Central memory CD8-positive, alpha-beta T cell (primary cell): Measurements from ENCODE around the gene ZNF80.

ENCODE experiments used
- ATAC-seq: fragments of 150-1000 bp; cut with Tn5 transposase; replicated peaks from 2 replicates; pipeline ENCODE4 v1.10.0; 2022; ENCODE audit warnings: mild to moderate bottlenecking, moderate FRiP score, moderate number of reproducible peaks; ENCODE audit not compliant: poor library complexity, severe bottlenecking; ENCODE audit errors: extremely low read depth
- DNase-seq, 2 donors: peaks; one replicate each; pipeline ENCODE4 v3.0.0; 2021; ENCODE audit warnings: low spot score in 2 of 2
- H3K27ac Mint-ChIP-seq: one replicate; pipeline ENCODE4 v1.8.0; 2022; ENCODE audit warnings: low read depth, mild to moderate bottlenecking, moderate library complexity, mixed read lengths
- H3K27me3 Mint-ChIP-seq: one replicate; pipeline ENCODE4 v1.8.0; 2022; ENCODE audit warnings: mixed read lengths
- H3K36me3 Mint-ChIP-seq: one replicate; pipeline ENCODE4 v1.8.0; 2022; ENCODE audit warnings: mild to moderate bottlenecking, moderate library complexity, mixed read lengths; ENCODE audit not compliant: insufficient read depth
- H3K4me1 Mint-ChIP-seq: one replicate; pipeline ENCODE4 v1.8.0; 2022; ENCODE audit warnings: mixed read lengths
- H3K4me3 Mint-ChIP-seq: one replicate; pipeline ENCODE4 v1.8.0; 2022; ENCODE audit warnings: mild to moderate bottlenecking, moderate library complexity, mixed read lengths
- H3K9me3 Mint-ChIP-seq: one replicate; pipeline ENCODE4 v1.8.0; 2022; ENCODE audit warnings: mixed read lengths

ZNF80 gene

DNA sequence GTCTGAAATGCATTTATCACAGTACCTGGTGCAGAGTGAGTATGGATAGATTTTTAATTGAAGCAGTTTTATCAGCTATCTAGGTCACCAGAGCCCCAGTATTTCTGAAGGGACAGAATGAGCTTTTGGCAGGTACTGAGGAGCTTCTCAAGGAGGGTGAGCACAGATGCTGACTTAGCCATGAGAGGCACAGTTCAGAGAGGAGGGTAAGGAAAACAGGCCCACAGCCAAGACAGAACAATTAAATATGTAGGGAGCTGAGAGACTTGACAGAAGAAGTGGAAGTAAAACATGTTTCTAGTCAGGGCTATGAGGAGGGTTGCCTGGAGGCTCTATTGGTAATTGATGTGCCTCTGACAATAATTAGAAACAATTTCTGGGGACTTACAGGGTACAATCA is 20.1 kb downstream of the ZNF80 start:
- ATAC-seq: no peak
- Mint-ChIP-seq H3K27me3 (no peaks in the 10 kb centered on the region), H3K36me3 (no peaks in the 10 kb centered on the region), H3K9me3 (no peaks in the 10 kb centered on the region), H3K27ac (no peak overlapping the region), H3K4me1 (peaks cover 43% of the 10 kb centered on the region), H3K4me3 (no peak overlapping the region)
- no peak for DNase-seq

DNA sequence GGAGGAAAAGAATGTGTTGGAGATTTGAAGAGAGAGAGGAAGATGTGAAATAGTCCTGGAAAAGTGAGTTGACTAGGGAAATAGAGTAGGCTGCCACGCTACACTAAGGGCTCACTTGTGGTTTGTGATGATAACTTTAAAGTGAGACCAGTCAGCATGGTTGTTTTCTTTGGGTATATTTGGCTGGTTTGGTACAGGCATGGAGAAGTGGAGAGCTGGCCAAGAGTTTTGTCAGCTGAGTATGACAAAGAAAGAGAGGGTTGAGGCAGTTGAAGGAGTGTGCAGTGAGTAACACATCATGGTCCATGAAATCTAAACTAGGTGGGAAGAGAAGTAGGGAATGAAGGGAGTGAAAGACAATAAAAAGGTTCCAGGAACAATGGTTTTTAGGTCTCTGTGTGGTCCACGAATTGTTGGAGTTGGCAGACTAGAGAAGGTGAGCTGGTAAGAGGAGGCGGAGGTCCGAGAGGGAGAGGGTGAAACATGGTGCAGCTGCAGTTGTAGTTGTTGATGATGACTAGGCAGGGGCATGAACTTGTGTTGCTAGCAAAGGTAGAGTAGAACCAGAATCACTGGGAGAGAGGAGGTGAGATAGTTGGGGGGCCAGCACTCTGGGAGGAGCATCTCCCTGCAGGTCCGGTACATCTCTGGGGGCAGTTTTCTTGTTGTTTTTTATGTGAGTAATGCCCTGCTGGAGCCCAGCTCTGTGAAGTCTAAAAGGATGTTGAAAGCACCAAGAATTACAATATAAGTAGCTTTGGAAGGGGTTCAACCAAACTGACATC is 21.0 kb downstream of the ZNF80 start:
- Mint-ChIP-seq H3K27ac (no peak overlapping the region), H3K4me1 (peaks cover 40% of the 10 kb centered on the region), H3K9me3 (no peaks in the 10 kb centered on the region), H3K4me3 (no peak overlapping the region), H3K27me3 (no peaks in the 10 kb centered on the region), H3K36me3 (no peaks in the 10 kb centered on the region)
- ATAC-seq (no peak), DNase-seq (no peak)

DNA sequence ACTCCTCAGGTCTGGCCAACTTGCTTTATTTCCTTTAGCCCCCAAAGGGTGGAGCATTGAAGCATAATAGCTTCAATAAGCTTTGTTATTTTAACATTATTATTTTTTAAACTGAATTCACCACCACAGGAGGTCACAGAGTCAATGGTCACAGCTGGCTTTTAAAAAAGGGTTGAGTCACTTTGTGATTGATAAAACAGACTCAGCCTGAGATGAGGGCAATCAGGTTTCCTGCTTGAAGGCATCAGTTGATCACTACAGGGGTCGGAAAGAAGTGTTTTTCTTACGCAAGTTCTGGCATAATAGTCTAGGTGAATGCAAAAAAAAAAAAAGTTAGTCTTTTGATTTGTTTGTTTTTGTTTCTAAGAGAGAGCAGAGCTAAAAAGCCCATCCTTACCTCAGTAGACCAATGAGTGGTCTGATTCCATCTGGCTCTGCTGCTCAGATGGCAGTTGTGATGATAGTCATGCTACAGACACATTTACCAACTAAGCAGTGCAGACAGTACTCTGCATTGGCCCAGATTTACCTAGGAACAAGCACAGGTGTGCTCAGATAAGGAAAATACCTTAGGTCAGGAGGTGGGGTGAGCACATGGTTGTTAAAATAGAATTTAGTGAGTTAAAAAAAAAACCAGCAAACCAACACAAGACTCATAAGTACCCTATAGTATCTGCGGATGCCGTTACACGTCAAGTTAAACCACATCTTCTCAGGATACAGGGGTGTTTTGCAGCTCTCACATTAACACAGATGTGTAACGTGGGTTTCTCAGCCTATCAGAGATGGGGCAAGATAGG is 22.6 kb downstream of the ZNF80 start:
- H3K4me3 Mint-ChIP-seq: no peak overlapping the region
- no peaks in the 10 kb centered on the region for H3K36me3 Mint-ChIP-seq
- ATAC-seq (peak; percentile 74), DNase-seq (peak; percentile 33 to 68)
- H3K27ac Mint-ChIP-seq: no peak overlapping the region
- H3K27me3 Mint-ChIP-seq: no peaks in the 10 kb centered on the region
- no peaks in the 10 kb centered on the region for H3K9me3 Mint-ChIP-seq
- H3K4me1 Mint-ChIP-seq: peaks cover 28% of the 10 kb centered on the region

DNA sequence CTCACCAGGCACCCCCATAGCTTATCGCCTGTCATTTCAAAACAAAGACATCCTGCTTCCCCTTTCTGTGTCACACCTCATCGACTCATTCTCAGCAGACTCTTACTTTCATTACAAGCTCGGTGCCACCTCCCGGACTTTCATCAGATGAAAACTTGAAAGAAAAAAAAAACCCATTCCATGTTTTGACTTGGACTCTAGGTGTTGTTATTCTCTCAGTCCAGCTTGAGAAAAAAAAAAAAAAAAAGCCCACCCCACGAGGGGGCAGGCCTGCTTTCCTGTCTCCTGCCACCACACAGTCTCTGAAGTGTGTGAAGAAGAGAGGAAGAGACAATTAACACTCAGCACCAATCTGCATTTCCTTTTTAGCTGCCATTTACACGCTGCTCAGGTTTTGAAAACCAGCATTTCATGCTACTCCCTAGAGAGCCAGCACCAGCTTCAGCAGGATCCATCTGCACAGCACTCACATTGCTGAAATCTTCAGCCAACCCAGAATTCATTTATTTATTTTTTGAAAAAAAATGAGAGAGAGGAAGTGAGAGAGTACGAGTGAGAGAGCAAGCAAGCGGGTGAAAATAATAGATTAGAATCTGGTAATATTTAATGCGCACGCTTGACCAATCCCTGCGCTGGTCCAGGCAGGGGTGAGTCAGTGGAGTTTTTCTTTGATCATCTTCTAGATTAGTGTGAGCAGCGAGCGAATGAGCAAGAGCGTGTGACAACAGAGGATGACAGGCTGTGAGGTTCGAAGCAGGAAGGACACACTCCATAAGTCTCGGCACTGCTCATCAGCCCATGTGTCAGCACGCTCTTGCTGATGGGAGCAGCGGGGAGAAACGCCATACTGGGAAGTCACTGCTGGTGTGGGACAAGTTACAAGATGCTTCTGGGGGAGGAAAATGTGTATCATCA is 23.5 kb downstream of the ZNF80 start:
- no peaks in the 10 kb centered on the region for H3K27me3 Mint-ChIP-seq
- ATAC-seq: peak; percentile 53
- no peak overlapping the region for H3K4me3 Mint-ChIP-seq
- DNase-seq: peak; percentile 44 to 71
- H3K36me3 Mint-ChIP-seq: no peaks in the 10 kb centered on the region
- peaks cover 22% of the 10 kb centered on the region for H3K4me1 Mint-ChIP-seq
- H3K27ac Mint-ChIP-seq: no peak overlapping the region
- no peaks in the 10 kb centered on the region for H3K9me3 Mint-ChIP-seq

DNA sequence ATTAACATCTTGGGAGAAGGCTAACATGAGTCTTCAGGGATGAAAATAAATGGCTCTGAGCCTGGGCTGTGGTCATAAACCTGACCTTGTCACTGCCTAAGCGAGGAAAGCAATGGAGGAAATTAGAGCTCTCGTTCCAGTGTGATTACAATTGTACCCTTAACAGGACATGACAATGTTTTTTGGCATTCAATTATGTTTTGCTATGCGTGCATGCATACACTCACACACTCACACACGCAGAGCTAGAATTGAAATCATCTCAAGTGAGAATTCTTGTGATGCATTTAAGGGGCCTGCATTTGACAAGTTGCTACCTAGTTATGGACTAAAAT is 24.1 kb downstream of the ZNF80 start:
- peaks cover 22% of the 10 kb centered on the region for H3K4me1 Mint-ChIP-seq
- H3K27me3 Mint-ChIP-seq: no peaks in the 10 kb centered on the region
- H3K4me3 Mint-ChIP-seq: no peak overlapping the region
- ATAC-seq: no peak
- H3K27ac Mint-ChIP-seq: no peak overlapping the region
- no peaks in the 10 kb centered on the region for H3K9me3 Mint-ChIP-seq
- no peaks in the 10 kb centered on the region for H3K36me3 Mint-ChIP-seq
- DNase-seq: no peak

DNA sequence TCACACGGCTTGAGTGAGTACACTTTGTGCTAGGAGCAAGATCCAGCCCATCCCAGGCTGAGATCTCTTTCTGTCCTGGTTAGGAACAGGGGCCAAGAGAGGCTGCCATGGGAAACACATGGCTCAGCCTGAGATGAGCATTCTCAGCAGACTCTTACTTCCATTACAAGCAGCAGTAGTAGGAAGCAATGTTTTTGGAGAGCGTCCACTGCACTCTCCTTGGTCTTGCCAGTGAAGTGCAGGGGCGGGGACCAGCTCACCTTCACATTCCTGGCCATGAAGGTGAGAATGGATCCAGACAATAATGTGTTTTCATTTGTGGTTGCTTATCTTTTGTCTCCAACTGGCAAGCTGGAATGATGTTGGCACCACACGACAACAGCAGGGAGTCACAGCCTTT is 24.7 kb downstream of the ZNF80 start:
- Mint-ChIP-seq H3K27ac (no peak overlapping the region), H3K9me3 (no peaks in the 10 kb centered on the region), H3K36me3 (no peaks in the 10 kb centered on the region), H3K4me1 (peaks cover 22% of the 10 kb centered on the region), H3K4me3 (no peak overlapping the region), H3K27me3 (no peaks in the 10 kb centered on the region)
- DNase-seq: no peak
- no peak for ATAC-seq

DNA sequence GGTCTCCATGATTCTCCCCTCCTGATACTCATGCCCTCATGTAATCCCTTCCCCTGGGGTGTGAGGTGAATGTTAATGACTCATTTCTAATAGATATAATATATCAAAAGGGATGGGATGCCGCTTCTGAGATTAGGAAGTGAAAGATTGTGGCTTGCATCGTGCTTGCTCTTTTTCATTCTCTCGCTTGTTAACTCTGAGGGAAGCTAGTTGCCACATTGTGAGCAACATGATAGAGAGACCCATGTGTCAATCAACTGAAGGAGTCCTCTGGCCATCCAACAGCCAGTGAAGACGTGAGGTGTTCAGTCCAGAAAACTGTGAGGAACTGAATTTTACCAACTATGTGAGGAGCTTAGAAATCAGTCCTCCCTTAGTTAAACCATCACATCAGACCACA is 29.6 kb downstream of the ZNF80 start:
- no peaks in the 10 kb centered on the region for H3K27me3 Mint-ChIP-seq
- peaks cover 16% of the 10 kb centered on the region for H3K4me1 Mint-ChIP-seq
- H3K36me3 Mint-ChIP-seq: no peaks in the 10 kb centered on the region
- DNase-seq (no peak), ATAC-seq (no peak)
- no peaks in the 10 kb centered on the region for H3K9me3 Mint-ChIP-seq
- no peak overlapping the region for H3K27ac Mint-ChIP-seq
- no peak overlapping the region for H3K4me3 Mint-ChIP-seq

DNA sequence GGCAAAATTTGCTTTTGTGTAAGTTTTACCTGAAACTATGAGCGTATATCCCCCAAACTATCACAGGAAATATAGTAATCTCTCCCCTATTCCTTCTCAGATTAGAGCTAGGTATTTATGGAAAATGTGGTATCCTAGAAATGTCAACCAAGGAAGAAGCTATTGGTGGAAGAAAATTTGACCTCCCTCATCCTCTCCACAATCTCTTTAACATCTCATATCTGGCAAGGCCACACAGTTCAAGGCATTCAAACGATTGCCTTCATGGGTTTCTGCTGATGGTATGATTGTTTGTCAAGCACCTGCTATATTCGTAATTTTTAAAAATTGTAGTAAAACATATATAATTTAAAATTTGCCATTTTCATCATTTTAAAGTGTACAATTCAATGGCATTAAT is 31.0 kb downstream of the ZNF80 start:
- H3K27ac Mint-ChIP-seq: no peak overlapping the region
- no peak for ATAC-seq
- H3K27me3 Mint-ChIP-seq: no peaks in the 10 kb centered on the region
- peaks cover 10% of the 10 kb centered on the region for H3K4me1 Mint-ChIP-seq
- H3K36me3 Mint-ChIP-seq: no peaks in the 10 kb centered on the region
- no peak for DNase-seq
- H3K9me3 Mint-ChIP-seq: no peaks in the 10 kb centered on the region
- no peak overlapping the region for H3K4me3 Mint-ChIP-seq

DNA sequence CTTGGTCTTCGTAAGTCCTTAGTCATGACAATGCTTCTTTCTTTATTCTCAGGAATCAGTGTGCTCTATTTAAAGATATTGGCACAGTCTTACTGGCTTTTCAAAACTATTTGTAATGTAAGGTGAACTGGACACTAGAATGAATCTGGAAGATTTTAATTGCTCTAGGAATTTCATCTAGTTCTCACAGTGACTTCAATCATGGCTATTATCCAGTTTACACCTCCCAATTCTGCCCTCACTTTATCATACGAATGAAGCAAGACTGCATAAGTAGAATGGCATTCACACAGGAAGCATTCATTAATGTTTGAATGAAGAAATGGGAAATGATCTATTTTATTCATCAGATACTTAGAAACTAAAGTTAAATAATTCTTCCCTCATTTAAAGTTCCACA is 31.8 kb downstream of the ZNF80 start:
- H3K4me3 Mint-ChIP-seq: no peak overlapping the region

DNA sequence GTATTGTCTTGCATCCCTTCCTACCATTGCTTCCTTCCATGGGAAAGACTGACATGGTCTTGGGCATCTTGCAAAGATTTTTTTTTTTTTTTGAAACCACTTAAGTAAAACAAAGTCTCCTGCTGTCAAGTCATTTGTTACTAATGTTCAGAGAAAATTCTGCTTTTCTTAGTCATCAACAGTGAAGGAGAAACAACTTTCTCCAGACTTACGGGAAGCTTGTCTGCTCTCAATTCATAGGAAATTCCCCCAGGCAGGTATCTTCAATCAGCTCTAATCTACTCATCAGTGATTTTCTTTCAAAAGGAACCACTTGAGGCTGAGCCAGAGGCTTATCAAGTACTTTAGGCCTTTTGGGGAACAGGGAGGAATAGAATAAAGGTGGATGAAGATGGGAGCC is 42.6 kb downstream of the ZNF80 start:
- Mint-ChIP-seq H3K4me1 (no peaks in the 10 kb centered on the region), H3K4me3 (no peak overlapping the region), H3K9me3 (no peaks in the 10 kb centered on the region), H3K36me3 (no peaks in the 10 kb centered on the region), H3K27ac (no peak overlapping the region), H3K27me3 (no peaks in the 10 kb centered on the region)
- no peak for ATAC-seq
- no peak for DNase-seq

More for the DNA sequence above, 31.8 kb downstream of the ZNF80 start:
- no peaks in the 10 kb centered on the region for H3K9me3 Mint-ChIP-seq
- no peak for DNase-seq
- no peaks in the 10 kb centered on the region for H3K36me3 Mint-ChIP-seq
- no peak overlapping the region for H3K27ac Mint-ChIP-seq
- ATAC-seq: no peak
- H3K27me3 Mint-ChIP-seq: no peaks in the 10 kb centered on the region
- H3K4me1 Mint-ChIP-seq: peaks cover 8% of the 10 kb centered on the region

DNA sequence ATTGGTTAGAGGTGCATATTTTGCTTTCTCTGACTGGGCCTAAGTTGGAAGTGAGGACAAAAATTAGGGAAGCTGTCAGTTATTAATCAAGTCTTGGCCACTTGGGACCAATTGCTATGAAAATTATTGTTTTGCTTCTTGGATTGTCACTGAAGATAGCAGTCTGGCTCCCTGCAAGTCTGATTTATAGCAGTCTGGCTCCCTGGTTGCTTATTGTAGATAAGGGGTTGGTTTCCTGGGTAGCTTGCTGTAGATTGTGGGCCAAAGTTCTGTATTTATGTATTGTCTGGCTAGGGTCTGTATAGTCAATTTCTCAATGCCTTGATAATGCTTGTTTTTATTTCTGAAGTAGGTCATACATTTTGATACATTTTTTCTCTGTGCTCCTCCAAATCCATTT is 45.2 kb downstream of the ZNF80 start:
- H3K27ac Mint-ChIP-seq: no peak overlapping the region
- ATAC-seq: no peak
- H3K9me3 Mint-ChIP-seq: no peaks in the 10 kb centered on the region
- no peaks in the 10 kb centered on the region for H3K27me3 Mint-ChIP-seq
- H3K36me3 Mint-ChIP-seq: no peaks in the 10 kb centered on the region
- DNase-seq: no peak
- H3K4me3 Mint-ChIP-seq: no peak overlapping the region
- H3K4me1 Mint-ChIP-seq: no peaks in the 10 kb centered on the region

DNA sequence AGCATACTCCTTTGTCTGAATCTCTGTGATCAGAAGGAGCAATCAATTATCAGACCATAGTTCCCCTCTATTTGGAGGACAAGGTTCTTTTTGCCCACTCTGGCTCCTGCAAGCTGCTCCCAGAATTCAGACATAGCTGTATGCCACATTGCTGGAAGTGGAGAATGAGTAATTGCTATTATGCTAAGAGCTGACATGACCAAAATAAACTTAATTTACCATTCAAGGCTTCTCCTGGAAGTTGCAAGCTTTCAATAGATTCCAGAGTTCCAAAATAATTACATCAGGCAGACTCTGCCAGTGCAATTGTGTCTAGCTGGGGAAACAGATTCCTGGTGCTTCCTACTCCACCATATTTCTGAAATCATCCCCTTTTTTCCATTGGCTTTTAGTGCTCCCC is 50.9 kb downstream of the ZNF80 start:
- H3K9me3 Mint-ChIP-seq: peaks cover 5% of the 10 kb centered on the region
- H3K4me1 Mint-ChIP-seq: no peaks in the 10 kb centered on the region
- no peaks in the 10 kb centered on the region for H3K27me3 Mint-ChIP-seq
- no peak for ATAC-seq
- H3K36me3 Mint-ChIP-seq: no peaks in the 10 kb centered on the region
- no peak for DNase-seq
- no peak overlapping the region for H3K4me3 Mint-ChIP-seq
- no peak overlapping the region for H3K27ac Mint-ChIP-seq
